ENCODE results near the gene TMEM167B.

DNA sequence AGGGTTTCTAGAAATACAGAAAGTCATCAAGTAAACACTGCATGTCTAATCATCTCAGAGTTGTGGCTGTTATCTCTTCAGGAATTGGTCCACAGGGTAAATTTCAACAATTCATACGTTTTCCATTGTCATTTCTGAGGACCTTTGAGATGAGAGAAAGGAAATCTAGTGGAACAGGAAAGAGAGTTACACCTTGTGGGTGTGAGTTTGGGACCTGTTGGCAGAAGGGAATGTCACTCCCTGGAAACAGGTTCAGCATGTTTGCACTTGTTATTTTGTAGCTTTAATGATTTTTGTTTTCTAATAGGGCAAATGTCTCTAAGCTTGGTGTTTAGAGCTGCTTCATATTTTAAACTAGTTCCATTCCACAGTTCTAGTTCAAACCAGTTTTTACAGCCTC, 5.6 kb downstream of the TMEM167B start:
- TF ChIP-seq POLR2AphosphoS5 (IDR thresholded peaks at IDR 0.05; ENCODE audit: low read depth, low read length), result no peak
- TF ChIP-seq TAF1 (IDR thresholded peaks at IDR 0.05; ENCODE audit: low read depth, low read length), result no peak
- no peak for TF ChIP-seq POLR2A (IDR thresholded peaks at IDR 0.05; ENCODE audit: low read depth, low read length)
- no peak for TF ChIP-seq SPI1 (IDR thresholded peaks at IDR 0.05; ENCODE audit: low read depth, low read length)
